Measurements from ENCODE around the gene PLP2.

PLP2 gene

DNA sequence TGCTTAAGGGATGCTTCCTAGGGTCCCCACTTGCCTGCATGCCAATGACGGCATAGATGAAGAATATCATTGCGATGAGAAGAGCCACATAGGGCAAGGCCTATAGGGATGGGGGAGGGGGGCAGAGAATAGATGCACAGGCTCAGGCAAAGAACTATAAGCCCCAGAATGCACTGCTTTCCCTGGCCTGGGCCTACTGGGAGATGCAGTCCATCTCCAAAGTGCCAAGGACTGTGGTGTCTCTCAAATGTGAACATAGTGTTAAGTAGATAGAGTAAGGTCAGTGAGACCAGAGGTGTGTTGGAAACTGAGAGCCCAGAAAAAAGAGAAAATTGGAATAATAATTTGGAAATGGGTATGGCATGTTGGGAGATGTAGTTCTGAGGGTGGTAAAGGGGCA, 40.5 kb downstream of the PLP2 start:
- POLR2A ChIA-PET: no interaction called here
- no peak for DNase-seq (ENCODE audit: extremely low spot score)
- CTCF ChIA-PET: no interaction called here
- TF ChIP-seq LEF1 (IDR thresholded peaks at IDR 0.05; ENCODE audit: borderline replicate concordance) (no peak), SUZ12 (IDR thresholded peaks at IDR 0.05) (no peak; the same call in 1 of the 2 replicates), CTBP1 (IDR thresholded peaks at IDR 0.05; ENCODE audit: borderline replicate concordance) (no peak), BHLHE40 (IDR thresholded peaks at IDR 0.05; ENCODE audit: borderline replicate concordance) (no peak), NFRKB (IDR thresholded peaks at IDR 0.05) (no peak), FOXK2 (IDR thresholded peaks at IDR 0.05) (no peak), ELF4 (IDR thresholded peaks at IDR 0.05) (no peak), FOXM1 (IDR thresholded peaks at IDR 0.05; ENCODE audit: borderline replicate concordance) (no peak), HDGF (IDR thresholded peaks at IDR 0.05; ENCODE audit: borderline replicate concordance) (no peak), SP1 (IDR thresholded peaks at IDR 0.05) (no peak), L3MBTL2 (conservative IDR thresholded peaks at IDR 0.05) (no peak), PKNOX1 (IDR thresholded peaks at IDR 0.05) (no peak), ARNT (IDR thresholded peaks at IDR 0.05) (no peak), FOXA1 (IDR thresholded peaks at IDR 0.05) (no peak), ZNF384 (IDR thresholded peaks at IDR 0.05) (no peak), TARDBP (IDR thresholded peaks at IDR 0.05) (no peak)

GRCh38 chrX:49212861-49213260, 41.2 kb downstream of the PLP2 start:
- ChIA-PET POLR2A (no interaction called here), CTCF (no interaction called here)
- DNase-seq (ENCODE audit: extremely low spot score): no peak
- TF ChIP-seq PKNOX1 (IDR thresholded peaks at IDR 0.05): no peak
- TF ChIP-seq SP1 (IDR thresholded peaks at IDR 0.05): no peak
- no peak for TF ChIP-seq ELF4 (IDR thresholded peaks at IDR 0.05)
- no peak for TF ChIP-seq L3MBTL2 (conservative IDR thresholded peaks at IDR 0.05)
- no peak for TF ChIP-seq BHLHE40 (IDR thresholded peaks at IDR 0.05; ENCODE audit: borderline replicate concordance)
- no peak for TF ChIP-seq TARDBP (IDR thresholded peaks at IDR 0.05)
- no peak for TF ChIP-seq LEF1 (IDR thresholded peaks at IDR 0.05; ENCODE audit: borderline replicate concordance)
- TF ChIP-seq FOXK2 (IDR thresholded peaks at IDR 0.05): no peak
- TF ChIP-seq SUZ12 (IDR thresholded peaks at IDR 0.05): no peak

GRCh38 chrX:49214416-49214815, 42.7 kb downstream of the PLP2 start:
- ChIA-PET CTCF (no interaction called here), POLR2A (no interaction called here)

DNA sequence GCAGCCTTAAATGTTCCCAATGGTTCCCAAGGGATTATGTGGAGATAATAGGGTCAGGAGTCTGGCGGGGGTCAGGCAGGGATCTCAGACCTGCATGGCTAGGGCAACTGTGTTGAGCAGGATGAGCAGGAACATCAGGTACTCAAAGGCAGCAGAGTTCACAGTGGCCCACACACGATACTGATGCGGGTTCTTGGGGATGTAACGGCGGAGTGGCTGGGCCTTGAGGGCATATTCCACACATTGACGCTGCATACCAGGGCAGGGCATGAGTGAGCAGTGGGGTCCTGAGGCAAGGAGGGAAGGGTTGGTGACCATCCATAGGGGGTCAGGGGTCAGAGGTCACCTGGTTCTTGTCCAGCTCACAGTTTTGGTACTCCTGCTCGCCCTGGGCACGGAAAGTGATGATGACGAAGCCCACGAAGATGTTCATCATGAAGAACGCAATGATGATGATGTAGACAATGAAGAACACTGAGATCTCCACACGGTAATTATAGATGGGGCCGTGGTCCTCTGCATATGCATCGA, 43.4 kb downstream of the PLP2 start:
- no peak for DNase-seq (ENCODE audit: extremely low spot score)
- POLR2A ChIA-PET: no interaction called here
- TF ChIP-seq ZNF384 (IDR thresholded peaks at IDR 0.05): no peak
- no peak for TF ChIP-seq SP1 (IDR thresholded peaks at IDR 0.05)
- CTCF ChIA-PET: no interaction called here

More at GRCh38 chrX:49214416-49214815, 42.7 kb downstream of the PLP2 start:
- no peak for DNase-seq (ENCODE audit: extremely low spot score)
- TF ChIP-seq ELF4 (IDR thresholded peaks at IDR 0.05) (no peak), SP1 (IDR thresholded peaks at IDR 0.05) (no peak), TARDBP (IDR thresholded peaks at IDR 0.05) (no peak), BHLHE40 (IDR thresholded peaks at IDR 0.05; ENCODE audit: borderline replicate concordance) (no peak), PKNOX1 (IDR thresholded peaks at IDR 0.05) (no peak), FOXM1 (IDR thresholded peaks at IDR 0.05; ENCODE audit: borderline replicate concordance) (no peak)

DNA sequence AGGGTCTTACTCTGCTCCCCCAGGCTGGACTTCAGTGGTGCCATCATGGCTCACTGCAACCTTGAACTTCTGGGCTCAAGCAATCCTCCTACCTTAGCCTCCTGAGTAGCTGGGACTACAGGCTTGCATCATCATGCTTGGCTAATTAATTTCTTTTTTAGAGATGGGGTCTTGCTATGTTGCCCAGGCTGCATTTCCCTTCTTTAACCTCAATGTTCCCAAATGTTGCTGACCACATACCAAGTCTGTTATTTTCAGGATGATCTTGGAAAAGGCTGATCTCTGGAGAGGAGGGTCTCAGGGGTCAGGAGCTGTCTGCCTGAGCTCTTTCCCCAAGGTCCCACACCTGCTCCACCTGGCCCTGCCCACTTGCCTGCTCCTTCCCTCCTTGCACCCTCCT, 48.4 kb downstream of the PLP2 start:
- no peak for DNase-seq (ENCODE audit: extremely low spot score)
- ChIA-PET POLR2A (no interaction called here), CTCF (no interaction called here)
- TF ChIP-seq ZNF384 (IDR thresholded peaks at IDR 0.05) (no peak), NFRKB (IDR thresholded peaks at IDR 0.05) (no peak), SUZ12 (IDR thresholded peaks at IDR 0.05) (no peak), SP1 (IDR thresholded peaks at IDR 0.05) (no peak), PKNOX1 (IDR thresholded peaks at IDR 0.05) (no peak), CTBP1 (IDR thresholded peaks at IDR 0.05; ENCODE audit: borderline replicate concordance) (no peak)

DNA sequence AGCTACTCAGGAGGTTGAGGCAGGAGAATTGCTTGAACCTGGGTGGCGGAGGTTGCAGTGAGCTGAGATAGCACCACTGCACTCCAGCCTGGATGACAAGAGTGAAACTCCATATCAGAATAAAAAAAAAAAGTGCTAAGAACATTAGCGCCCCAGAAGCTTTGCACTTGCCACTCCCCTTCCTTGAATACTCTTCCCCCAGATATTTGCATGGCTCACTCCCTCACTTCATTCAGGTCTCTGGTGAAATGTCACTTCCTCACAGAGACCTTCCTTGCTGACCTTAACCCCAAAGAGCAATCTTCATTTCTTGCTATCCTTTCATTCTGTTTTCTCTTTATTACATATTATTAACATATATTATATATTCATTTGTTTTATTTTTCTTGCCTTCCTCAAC, 50.2 kb downstream of the PLP2 start:
- POLR2A ChIA-PET: no interaction called here
- TF ChIP-seq ELF4 (IDR thresholded peaks at IDR 0.05): no peak
- no peak for TF ChIP-seq FOXM1 (IDR thresholded peaks at IDR 0.05; ENCODE audit: borderline replicate concordance)
- TF ChIP-seq FOXK2 (IDR thresholded peaks at IDR 0.05): no peak
- CTCF ChIA-PET: no interaction called here
- no peak for DNase-seq (ENCODE audit: extremely low spot score)
